H9 (cell line): ENCODE results near the gene IQGAP2. TPM values are rescaled to one million over a fixed set of nuclear protein-coding genes. Genes with fewer than 3 reads are reported as not detected.

Experiments used
- DNase-seq: peaks from one replicate; pipeline ENCODE4 v3.0.0-alpha.2; 2017
- H2AFZ ChIP-seq: one replicate; pipeline ENCODE4 v1.6.1; 2013; ENCODE audit warnings: mild to moderate bottlenecking, low read length, control low read depth, moderate library complexity
- H2AK5ac ChIP-seq: 2 replicates; pipeline ENCODE4 v1.6.1; 2013; ENCODE audit warnings: low read length, control low read depth, mixed read lengths; ENCODE audit not compliant: insufficient read length
- H2BK120ac ChIP-seq: one replicate; pipeline ENCODE4 v1.6.1; 2013; ENCODE audit warnings: low read depth, mild to moderate bottlenecking, low read length, control low read depth, inconsistent platforms; ENCODE audit not compliant: poor library complexity, severe bottlenecking
- H2BK12ac ChIP-seq: 2 replicates; pipeline ENCODE4 v1.6.1; 2013; ENCODE audit warnings: low read length, control low read depth, mixed read lengths, low read depth; ENCODE audit not compliant: insufficient read length
- H2BK15ac ChIP-seq: 2 replicates; pipeline ENCODE4 v1.6.1; 2013; ENCODE audit warnings: low read depth, low read length, control low read depth
- H2BK20ac ChIP-seq: one replicate; pipeline ENCODE4 v1.6.1; 2013; ENCODE audit warnings: low read depth, mild to moderate bottlenecking, low read length, control low read depth, inconsistent platforms; ENCODE audit not compliant: poor library complexity, severe bottlenecking
- H2BK5ac ChIP-seq: 2 replicates; pipeline ENCODE4 v1.6.1; 2013; ENCODE audit warnings: low read length, control low read depth, mixed read lengths; ENCODE audit not compliant: insufficient read length
- H3K14ac ChIP-seq: 2 replicates; pipeline ENCODE4 v1.6.1; 2013; ENCODE audit warnings: low read length, control low read depth; ENCODE audit not compliant: insufficient read depth
- H3K18ac ChIP-seq: 2 replicates; pipeline ENCODE4 v1.6.1; 2013; ENCODE audit warnings: low read depth, mild to moderate bottlenecking, mixed read lengths, low read length, control low read depth; ENCODE audit not compliant: insufficient read length
- H3K23ac ChIP-seq: 2 replicates; pipeline ENCODE4 v1.6.1; 2013; ENCODE audit warnings: low read length, control low read depth, mixed read lengths, low read depth; ENCODE audit not compliant: insufficient read length
- H3K23me2 ChIP-seq: 2 replicates; pipeline ENCODE4 v1.6.1; 2013; ENCODE audit warnings: low read depth, mild to moderate bottlenecking, mixed read lengths, low read length, control low read depth; ENCODE audit not compliant: insufficient read length, poor library complexity, severe bottlenecking
- H3K27ac ChIP-seq: 2 replicates; pipeline ENCODE4 v1.5.1; 2013; ENCODE audit warnings: low read length, control low read depth, mixed read lengths, low read depth; ENCODE audit not compliant: insufficient read length
- H3K27me3 ChIP-seq: 2 replicates; pipeline ENCODE4 v1.6.1; 2013; ENCODE audit warnings: low read length, control low read depth, inconsistent platforms; ENCODE audit not compliant: insufficient read depth
- H3K4ac ChIP-seq: 2 replicates; pipeline ENCODE4 v1.6.1; 2013; ENCODE audit warnings: low read depth, mild to moderate bottlenecking, control low read depth, inconsistent platforms, low read length, moderate library complexity
- H3K4me1 ChIP-seq: 2 replicates; pipeline ENCODE4 v1.6.1; 2013; ENCODE audit warnings: low read length, control low read depth, inconsistent platforms; ENCODE audit not compliant: insufficient read depth
- H3K4me2 ChIP-seq: 2 replicates; pipeline ENCODE4 v1.6.1; 2013; ENCODE audit warnings: low read length, control low read depth, mixed read lengths; ENCODE audit not compliant: insufficient read length, insufficient read depth
- H3K56ac ChIP-seq: 2 replicates; pipeline ENCODE4 v1.6.1; 2013; ENCODE audit warnings: low read depth, mild to moderate bottlenecking, mixed read lengths, low read length, control low read depth; ENCODE audit not compliant: insufficient read length
- H3K79me1 ChIP-seq: 2 replicates; pipeline ENCODE4 v1.6.1; 2013; ENCODE audit warnings: low read depth, mild to moderate bottlenecking, moderate library complexity, low read length, control low read depth, inconsistent platforms; ENCODE audit not compliant: insufficient read depth, poor library complexity, severe bottlenecking
- H3K79me2 ChIP-seq: 2 replicates; pipeline ENCODE4 v1.6.1; 2013; ENCODE audit warnings: low read length, control low read depth, inconsistent platforms; ENCODE audit not compliant: insufficient read depth
- H3K9ac ChIP-seq: 2 replicates; pipeline ENCODE4 v1.6.1; 2013; ENCODE audit warnings: low read length, control low read depth, mixed read lengths; ENCODE audit not compliant: insufficient read length; ENCODE audit errors: extremely low read depth
- H3K9me3 ChIP-seq: one replicate; pipeline ENCODE4 v1.6.1; 2013; ENCODE audit warnings: low read depth, low read length, inconsistent platforms; ENCODE audit not compliant: control insufficient read depth
- H3T11ph ChIP-seq: one replicate; pipeline ENCODE4 v1.6.1; 2013; ENCODE audit warnings: mild to moderate bottlenecking, low read length, control low read depth, inconsistent platforms
- H4K20me1 ChIP-seq: one replicate; pipeline ENCODE4 v1.6.1; 2013; ENCODE audit not compliant: control insufficient read depth, insufficient read length, insufficient read depth
- H4K5ac ChIP-seq: 2 replicates; pipeline ENCODE4 v1.6.1; 2013; ENCODE audit warnings: low read depth, mild to moderate bottlenecking, mixed read lengths, low read length, control low read depth; ENCODE audit not compliant: insufficient read length
- H4K8ac ChIP-seq: replicated peaks from 2 replicates; pipeline ENCODE4 v1.6.1; 2013; ENCODE audit warnings: low read length, control low read depth, mixed read lengths, low read depth; ENCODE audit not compliant: insufficient read length
- H4K91ac ChIP-seq: 2 replicates; pipeline ENCODE4 v1.6.1; 2013; ENCODE audit warnings: low read depth, mild to moderate bottlenecking, moderate library complexity, mixed read lengths, low read length, control low read depth; ENCODE audit not compliant: insufficient read length
- H3K27ac Mint-ChIP-seq, 3 experiments: 2 replicates in 2 of 3; 3 replicates in 1 of 3; pipeline ENCODE4 v1.8.0; 2020 to 2021; ENCODE audit warnings: mixed read lengths in 3 of 3, mild to moderate bottlenecking in 1 of 3, moderate library complexity in 1 of 3
- H3K27me3 Mint-ChIP-seq: 2 replicates; pipeline ENCODE4 v1.8.0; 2021; ENCODE audit warnings: low read depth, mild to moderate bottlenecking, moderate library complexity, mixed read lengths
- H3K36me3 Mint-ChIP-seq, 3 experiments: 2 replicates in 2 of 3; 3 replicates in 1 of 3; pipeline ENCODE4 v1.8.0; 2020 to 2021; ENCODE audit warnings: low read depth in 3 of 3, mixed read lengths in 3 of 3; ENCODE audit not compliant: insufficient read depth in 1 of 3
- H3K4me1 Mint-ChIP-seq, 2 experiments: 2 replicates each; pipeline ENCODE4 v1.8.0; 2020; ENCODE audit warnings: mixed read lengths in 2 of 2
- H3K4me3 Mint-ChIP-seq, 2 experiments: 2 replicates in 1 of 2; 3 replicates in 1 of 2; pipeline ENCODE4 v1.8.0; 2020 to 2021; ENCODE audit warnings: mild to moderate bottlenecking in 2 of 2, mixed read lengths in 2 of 2, moderate library complexity in 1 of 2
- H3K9me3 Mint-ChIP-seq, 2 experiments: 2 replicates in 1 of 2; 3 replicates in 1 of 2; pipeline ENCODE4 v1.8.0; 2020; ENCODE audit warnings: mild to moderate bottlenecking in 2 of 2, mixed read lengths in 2 of 2, moderate library complexity in 1 of 2
- WGBS: extraction: QIAGEN DNeasy Blood & Tissue Kit; methylation state at CpG from one replicate; pipeline ENCODE4 v1.1.7; 2013; ENCODE audit warnings: missing lambda C conversion rate, low lambda C conversion rate, mixed read lengths; ENCODE audit not compliant: insufficient read length; ENCODE audit errors: extremely low coverage; 5-methylcytosine and 5-hydroxymethylcytosine counted together
- total RNA-seq: library from RNA; stranded (reverse); gene quantifications from 2 replicates; pipeline ENCODE4 v1.2.1, GENCODE V29; 2021
- TF ChIP-seq, protein P1 (sequence below): fragments of 200-600 bp; sonication (generic); conservative IDR thresholded peaks from 3 replicates; pipeline ENCODE4 v1.8.0; 2021; ENCODE audit warnings: antibody characterized with exemption, mild to moderate bottlenecking

The IQGAP2 gene
- total RNA-seq, 1 experiment from 2014 or later: 22.5 TPM

- no peaks in the 10 kb centered on the region for H3K79me1 ChIP-seq
- no peak overlapping the region for H3K4ac ChIP-seq
- Mint-ChIP-seq H3K4me3 (no peak overlapping the region), H3K27ac (no peak overlapping the region), H3K4me1 (peaks cover 6 to 9% of the 10 kb centered on the region in 2 experiments), H3K27me3 (no peaks in the 10 kb centered on the region), H3K36me3 (no peaks in the 10 kb centered on the region; a peak in 1 of 7 replicates), H3K9me3 (no peaks in the 10 kb centered on the region)
- no peak overlapping the region for H2BK5ac ChIP-seq
- no peak overlapping the region for H2AFZ ChIP-seq
- no peaks in the 10 kb centered on the region for H3K79me2 ChIP-seq
- WGBS: no CpG with 5 or more reads among the region's 7 CpGs
- H4K5ac ChIP-seq: no peak overlapping the region
- H2BK120ac ChIP-seq: no peak overlapping the region
- no peaks in the 10 kb centered on the region for H3K9me3 ChIP-seq
- H3K27ac ChIP-seq: no peak overlapping the region
- no peak overlapping the region for H3K23ac ChIP-seq
- no peak overlapping the region for H4K8ac ChIP-seq
- no peaks in the 10 kb centered on the region for H4K20me1 ChIP-seq
- DNase-seq: no peak
- no peak overlapping the region for H3K56ac ChIP-seq
- no peaks in the 10 kb centered on the region for H3K27me3 ChIP-seq
- no peaks in the 10 kb centered on the region for H3K23me2 ChIP-seq
- H2BK15ac ChIP-seq: no peak overlapping the region
- H3K9ac ChIP-seq: no peak overlapping the region
- no peak overlapping the region for H3K4me2 ChIP-seq
- H2AK5ac ChIP-seq: no peak overlapping the region
- no peak overlapping the region for H2BK20ac ChIP-seq
- H3K4me1 ChIP-seq: peaks cover 4% of the 10 kb centered on the region; the same call in 1 of the 2 replicates
- no peak overlapping the region for H3K18ac ChIP-seq
- no peak overlapping the region for H3K14ac ChIP-seq
- no peak overlapping the region for H2BK12ac ChIP-seq
- TF ChIP-seq, protein P1, sequence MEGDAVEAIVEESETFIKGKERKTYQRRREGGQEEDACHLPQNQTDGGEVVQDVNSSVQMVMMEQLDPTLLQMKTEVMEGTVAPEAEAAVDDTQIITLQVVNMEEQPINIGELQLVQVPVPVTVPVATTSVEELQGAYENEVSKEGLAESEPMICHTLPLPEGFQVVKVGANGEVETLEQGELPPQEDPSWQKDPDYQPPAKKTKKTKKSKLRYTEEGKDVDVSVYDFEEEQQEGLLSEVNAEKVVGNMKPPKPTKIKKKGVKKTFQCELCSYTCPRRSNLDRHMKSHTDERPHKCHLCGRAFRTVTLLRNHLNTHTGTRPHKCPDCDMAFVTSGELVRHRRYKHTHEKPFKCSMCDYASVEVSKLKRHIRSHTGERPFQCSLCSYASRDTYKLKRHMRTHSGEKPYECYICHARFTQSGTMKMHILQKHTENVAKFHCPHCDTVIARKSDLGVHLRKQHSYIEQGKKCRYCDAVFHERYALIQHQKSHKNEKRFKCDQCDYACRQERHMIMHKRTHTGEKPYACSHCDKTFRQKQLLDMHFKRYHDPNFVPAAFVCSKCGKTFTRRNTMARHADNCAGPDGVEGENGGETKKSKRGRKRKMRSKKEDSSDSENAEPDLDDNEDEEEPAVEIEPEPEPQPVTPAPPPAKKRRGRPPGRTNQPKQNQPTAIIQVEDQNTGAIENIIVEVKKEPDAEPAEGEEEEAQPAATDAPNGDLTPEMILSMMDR: no peak
- no peak overlapping the region for H4K91ac ChIP-seq
- no peak overlapping the region for H3T11ph ChIP-seq
Observed at GRCh38 chr5:76380346-76381066, 22.6 kb upstream of the IQGAP2 start.
